ENCODE results near the gene ENPP3.
"Not testable (repeated sequence)": the region's sequence is repeated elsewhere in the genome, so short reads cannot be mapped to it uniquely, and the experiment has no call there.

ENPP3 gene

GRCh38 chr6:131739136-131739535 lies 102.0 kb downstream of the ENPP3 start:
- no peak for DNase-seq

DNA sequence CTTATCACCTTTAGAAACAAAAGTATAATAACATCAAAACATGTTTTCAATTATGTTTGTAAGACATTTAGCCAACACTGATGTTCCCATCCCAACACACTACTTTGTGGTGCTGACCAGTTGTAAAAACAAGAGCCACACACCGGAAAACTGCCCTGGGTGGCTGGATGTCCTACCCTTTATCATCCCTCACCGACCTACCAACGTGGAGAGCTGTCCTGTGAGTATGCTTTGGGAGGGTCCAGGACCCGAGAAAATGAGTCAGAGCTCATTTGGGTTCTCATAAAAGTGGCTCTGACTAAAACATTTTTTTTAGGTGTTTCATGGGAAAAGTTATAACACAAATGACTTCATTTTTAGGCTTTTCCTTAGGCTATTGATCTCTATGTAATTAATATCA lies 103.1 kb downstream of the ENPP3 start:
- no peak for DNase-seq

- DNase-seq = no peak
These were observed 104.7 kb downstream of the ENPP3 start for GRCh38 chr6:131741688-131742393.

- no peak for DNase-seq
These were observed 107.6 kb downstream of the ENPP3 start for GRCh38 chr6:131744432-131745287.

- no peak for DNase-seq
These were observed 108.4 kb downstream of the ENPP3 start for GRCh38 chr6:131745476-131745875.

DNA sequence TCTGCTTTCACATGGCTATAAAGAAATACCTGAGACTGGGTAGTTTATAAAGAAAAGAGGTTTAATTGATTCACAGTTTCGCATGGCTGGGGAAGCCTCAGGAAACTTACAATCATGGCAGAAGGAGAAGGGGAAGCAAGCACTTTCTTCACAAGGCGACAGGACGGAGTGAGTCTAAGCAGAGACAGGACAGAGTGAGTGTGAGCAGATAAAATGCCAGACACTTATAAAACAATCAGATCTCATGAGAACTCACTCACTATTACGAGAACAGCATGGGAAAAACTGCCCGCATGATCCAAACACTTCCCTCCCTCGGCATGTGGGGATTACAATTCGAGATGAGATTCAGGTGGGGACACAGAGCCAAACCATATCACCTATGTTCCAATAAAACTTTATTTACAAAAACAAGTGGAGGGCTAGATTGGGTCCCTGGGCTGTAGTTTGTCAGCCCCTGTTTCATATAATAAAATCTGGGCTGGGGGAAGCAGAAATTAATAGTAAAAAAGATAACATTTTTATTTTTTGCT lies 110.8 kb downstream of the ENPP3 start:
- no peak for DNase-seq

DNA sequence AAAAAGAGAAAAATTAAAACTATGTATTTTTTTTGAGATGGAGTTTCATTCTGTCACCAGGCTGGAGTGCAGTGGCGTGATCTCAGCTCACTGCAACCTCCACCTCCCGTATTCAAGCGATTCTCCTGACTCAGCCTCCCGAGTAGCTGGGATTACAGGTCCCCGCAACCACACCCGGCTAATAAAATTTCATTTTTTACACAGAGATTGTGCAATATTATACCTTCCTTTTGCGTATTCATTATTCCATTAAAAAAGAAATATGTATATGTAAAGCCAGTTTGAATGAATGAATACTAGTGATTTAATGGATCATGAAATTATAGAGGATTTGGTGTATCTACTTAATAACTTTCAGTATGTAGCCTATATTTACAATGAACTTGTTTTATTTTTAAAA lies 111.9 kb downstream of the ENPP3 start:
- DNase-seq = no peak

DNA sequence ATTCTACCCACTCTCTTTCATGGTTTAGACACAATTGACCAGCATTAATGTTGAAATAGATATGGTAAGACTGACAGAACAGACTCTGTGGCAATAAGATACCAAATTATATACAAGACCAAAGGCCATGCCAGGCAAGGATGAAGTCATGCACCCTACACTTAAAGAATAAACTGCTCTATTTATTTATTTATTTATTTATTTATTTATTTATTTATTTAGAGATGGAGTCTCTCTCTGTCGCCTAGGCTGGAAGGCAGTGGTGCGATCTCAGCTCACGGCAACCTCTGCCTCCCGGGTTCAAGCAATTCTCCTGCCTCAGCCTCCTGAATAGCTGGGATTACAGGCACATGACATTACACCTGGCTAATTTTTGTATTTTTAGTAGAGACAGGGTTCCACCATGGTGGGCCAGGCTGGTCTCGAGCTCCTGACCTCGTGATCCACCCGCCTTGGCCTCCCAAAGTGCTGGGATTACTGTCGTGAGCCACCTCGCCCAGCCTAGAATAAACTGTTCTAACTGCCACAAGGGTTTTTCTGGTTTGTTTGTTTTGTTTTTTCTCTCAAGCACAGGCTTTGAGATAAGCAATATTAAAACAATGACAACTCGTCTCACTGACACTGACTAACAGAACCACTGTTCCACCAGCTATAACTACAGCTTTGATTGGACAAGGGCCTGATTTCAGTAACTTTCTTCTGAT lies 114.1 kb downstream of the ENPP3 start:
- DNase-seq = not testable (repeated sequence)

GRCh38 chr6:131754088-131754487 lies 117.0 kb downstream of the ENPP3 start:
- no peak for DNase-seq

GRCh38 chr6:131754715-131755567 lies 117.8 kb downstream of the ENPP3 start:
- DNase-seq = no peak

GRCh38 chr6:131755597-131755996 lies 118.5 kb downstream of the ENPP3 start:
- DNase-seq = no peak

GRCh38 chr6:131756039-131756438 lies 118.9 kb downstream of the ENPP3 start:
- no peak for DNase-seq

DNA sequence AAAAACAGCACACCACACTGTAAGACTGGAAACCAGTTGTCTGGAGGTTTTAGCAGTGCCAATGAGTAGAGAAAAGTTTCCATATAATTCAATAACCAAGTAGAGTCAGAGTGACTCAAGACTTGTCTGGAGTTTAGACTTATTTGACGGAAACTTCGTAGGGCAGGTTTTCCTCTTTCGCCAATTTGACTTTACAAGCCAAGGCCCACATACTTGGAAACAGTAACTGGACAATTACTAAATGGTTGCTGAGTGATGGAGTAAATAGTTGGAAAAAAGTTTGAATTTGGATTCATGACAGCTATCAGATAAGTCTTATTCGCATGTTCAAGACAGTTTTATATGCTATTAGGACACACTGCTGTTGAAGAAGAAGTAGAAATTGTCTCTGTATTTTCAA lies 121.8 kb downstream of the ENPP3 start:
- no peak for DNase-seq

DNA sequence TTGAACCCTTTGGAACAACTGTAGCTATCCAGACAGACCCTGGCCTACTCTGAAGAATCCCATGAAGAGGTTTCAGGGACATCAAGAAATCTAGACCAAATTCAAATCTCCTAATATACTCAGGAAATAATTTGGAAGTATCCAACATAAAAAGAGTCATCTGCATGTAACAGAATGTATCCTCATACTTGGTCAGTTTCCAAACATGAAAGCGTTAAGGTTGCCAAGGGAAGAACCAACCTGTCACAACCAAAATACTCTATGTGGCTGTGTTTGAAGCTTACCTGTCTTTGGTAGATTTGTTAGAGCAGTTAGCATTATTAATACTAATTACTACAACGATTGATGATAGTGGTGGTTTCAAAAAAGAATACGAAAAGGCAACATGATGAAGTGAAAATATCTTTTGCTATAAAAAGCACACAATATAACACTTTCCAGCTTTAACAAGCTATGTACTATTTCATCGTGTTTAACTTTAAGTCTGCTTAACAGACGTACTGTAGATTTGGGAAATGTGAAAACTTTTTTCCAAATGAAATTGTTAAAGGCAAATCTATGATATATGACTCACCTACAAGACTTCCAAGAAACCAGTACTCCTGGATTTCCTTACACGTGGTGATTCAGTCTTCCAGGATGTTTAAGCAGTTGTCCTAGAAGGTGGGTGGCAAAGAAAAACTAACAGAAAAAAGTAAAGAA lies 124.1 kb downstream of the ENPP3 start:
- DNase-seq = no peak

DNA sequence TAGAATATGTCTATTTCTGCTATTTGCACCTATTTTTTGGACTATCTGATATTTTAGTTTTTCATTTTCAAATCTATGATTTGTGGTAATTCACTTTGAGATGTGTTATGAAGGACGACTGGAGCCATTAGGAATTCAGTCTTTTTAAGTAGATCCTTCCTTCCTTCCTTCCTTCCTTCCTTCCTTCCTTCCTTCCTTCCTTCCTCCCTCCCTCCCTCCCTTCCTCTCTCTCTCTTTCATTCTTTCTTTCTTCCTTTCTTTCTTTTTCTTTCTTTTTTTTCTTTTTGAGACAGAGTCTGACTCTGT lies 124.6 kb downstream of the ENPP3 start:
- DNase-seq = no peak

GRCh38 chr6:131762984-131763383 lies 125.9 kb downstream of the ENPP3 start:
- no peak for DNase-seq

- no peak for DNase-seq
These were observed 126.6 kb downstream of the ENPP3 start for GRCh38 chr6:131763749-131764148.

DNA sequence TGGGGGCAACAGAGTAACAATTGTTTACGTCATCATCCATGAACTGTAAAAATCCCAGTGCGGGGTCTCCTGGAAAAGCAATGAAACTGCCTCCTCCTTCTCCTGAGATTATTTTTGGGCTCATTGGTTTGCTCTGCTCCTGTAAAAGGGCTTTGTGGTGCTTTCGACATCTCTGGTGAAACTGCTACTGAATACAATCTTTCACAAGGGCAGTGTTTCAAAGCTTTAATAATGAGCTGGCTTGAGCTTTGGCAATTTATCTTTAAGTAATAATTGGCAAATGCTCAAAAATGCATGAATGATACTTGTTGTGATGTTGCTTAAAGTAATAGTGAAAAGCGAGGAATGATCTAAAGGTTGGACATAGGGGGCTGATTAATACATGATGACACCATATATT lies 127.2 kb downstream of the ENPP3 start:
- DNase-seq = no peak

DNA sequence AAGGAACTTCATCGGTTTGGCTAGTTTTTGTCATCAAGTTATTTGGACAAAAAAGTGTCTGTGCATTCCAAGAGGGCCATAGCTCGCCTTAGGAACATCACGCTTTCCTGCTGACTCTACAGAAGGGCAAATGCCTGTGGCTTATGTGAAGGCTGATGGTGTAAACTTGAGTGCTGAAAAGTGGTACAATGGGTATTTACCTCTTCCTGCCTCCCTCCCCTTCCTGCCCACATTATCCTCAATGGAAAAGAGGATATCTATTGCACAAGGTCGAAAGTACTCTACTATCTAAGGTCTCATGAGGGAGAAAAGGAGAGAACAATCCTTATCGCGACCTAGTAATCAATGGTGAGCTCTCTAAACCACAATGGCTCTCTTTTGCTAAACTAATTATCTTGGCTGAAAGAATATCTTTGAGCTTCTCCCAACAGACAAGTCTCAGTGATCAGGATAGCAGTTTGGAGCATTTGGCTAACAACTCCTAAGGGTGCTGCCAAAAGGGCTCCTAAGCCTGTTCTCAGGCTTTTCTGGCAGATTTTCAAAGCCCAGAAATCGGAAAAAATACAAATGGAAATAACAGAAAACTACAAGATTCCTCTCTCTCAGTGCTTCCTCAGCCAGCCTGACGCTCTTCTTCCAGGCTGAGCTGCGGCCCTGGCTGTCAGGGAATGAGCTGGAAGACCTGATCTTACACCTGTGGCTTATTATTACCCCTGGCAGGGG lies 128.1 kb downstream of the ENPP3 start:
- no peak for DNase-seq

GRCh38 chr6:131765804-131766135 lies 128.7 kb downstream of the ENPP3 start:
- DNase-seq = no peak

DNA sequence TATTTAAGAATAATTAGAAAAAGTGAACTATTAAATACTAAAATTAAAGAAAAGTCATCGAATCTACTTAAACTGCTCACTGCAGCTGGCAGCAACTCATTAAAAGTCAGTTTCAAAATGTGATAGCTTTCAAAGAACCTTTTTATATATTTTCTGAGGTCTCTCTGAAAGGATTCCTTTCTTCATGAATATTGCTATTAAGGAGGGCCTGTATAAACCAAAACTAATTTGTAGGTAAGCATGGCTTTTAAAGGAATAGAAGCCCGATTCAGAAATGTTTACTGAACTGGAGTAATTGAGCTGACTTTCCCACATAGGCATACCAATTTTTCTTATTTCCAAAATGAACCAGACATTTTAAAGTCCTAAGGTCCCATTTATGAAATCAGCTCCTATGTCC lies 129.5 kb downstream of the ENPP3 start:
- DNase-seq = no peak

DNA sequence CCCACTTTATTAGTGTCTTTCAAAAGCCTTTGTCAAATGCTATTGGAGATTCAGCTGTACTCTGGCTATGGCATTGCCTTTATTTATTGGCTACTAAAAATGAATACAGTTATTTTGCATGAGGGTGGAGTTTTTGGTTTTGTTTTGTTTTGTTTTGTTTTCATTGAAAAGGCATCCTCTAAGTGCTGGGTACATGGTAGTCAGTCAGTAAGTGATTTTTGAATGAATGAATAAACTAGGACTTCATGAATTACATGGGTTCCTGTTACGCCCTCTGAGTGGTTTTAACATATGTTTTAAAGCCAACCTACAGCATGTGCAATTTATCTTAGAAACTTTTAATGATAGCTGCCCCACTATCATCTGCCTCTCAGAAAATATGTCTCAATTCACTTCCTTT lies 131.9 kb downstream of the ENPP3 start:
- no peak for DNase-seq
